ENCODE data around the gene IQSEC3.

IQSEC3 gene

DNA sequence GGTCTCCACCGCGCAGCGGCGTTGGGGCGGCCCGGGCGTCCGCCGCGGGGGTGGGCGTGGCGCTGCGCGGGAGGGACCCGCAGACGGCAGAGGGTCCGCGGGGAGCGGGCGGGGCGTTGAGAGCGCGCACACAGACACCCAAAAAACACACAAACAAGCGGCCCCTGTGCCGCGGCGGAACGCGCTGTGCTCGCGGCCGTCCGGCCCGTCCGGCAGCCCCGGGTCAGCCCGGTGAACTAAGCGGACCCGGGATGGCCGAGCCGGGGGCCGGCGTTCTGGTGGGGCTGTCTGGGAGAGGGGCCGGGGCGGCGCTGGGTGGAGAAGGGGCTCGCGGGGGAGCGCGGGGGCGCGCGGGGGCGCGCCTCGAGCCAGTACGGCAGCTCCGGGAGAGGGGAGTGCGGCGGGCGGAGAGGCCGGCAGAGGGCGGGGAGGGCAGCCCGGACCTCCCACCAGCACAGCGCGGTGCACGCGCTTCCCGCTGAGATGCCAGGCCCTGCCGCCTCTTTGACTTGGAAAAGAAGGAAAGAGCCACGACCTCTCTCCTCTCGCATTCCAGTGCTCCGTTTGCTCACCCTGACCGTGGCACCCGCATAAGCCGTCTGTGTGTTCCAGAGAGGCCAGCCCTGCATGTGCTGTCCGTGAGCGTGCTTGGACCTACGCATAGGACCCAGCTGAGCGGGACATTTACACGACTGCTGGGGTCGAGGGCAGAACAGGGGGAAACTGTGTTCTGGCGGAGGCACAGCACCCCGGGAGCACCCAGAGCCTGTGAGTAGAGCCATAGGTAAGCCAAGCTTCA lies 137.1 kb downstream of the IQSEC3 start (continued):
- TF ChIP-seq, protein P1, sequence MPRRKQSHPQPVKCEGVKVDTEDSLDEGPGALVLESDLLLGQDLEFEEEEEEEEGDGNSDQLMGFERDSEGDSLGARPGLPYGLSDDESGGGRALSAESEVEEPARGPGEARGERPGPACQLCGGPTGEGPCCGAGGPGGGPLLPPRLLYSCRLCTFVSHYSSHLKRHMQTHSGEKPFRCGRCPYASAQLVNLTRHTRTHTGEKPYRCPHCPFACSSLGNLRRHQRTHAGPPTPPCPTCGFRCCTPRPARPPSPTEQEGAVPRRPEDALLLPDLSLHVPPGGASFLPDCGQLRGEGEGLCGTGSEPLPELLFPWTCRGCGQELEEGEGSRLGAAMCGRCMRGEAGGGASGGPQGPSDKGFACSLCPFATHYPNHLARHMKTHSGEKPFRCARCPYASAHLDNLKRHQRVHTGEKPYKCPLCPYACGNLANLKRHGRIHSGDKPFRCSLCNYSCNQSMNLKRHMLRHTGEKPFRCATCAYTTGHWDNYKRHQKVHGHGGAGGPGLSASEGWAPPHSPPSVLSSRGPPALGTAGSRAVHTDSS (tag by site-specific recombination; IDR thresholded peaks at IDR 0.05), result no peak
- TF ChIP-seq ZNF792 (tag by site-specific recombination; IDR thresholded peaks at IDR 0.05) (no peak), WT1 (tag by site-specific recombination; IDR thresholded peaks at IDR 0.05) (0 out of 2 replicates have a peak, but pooled peaks have one; percentile 15), ZNF548 (tag by site-specific recombination; IDR thresholded peaks at IDR 0.05) (no peak), GLIS2 (tag by site-specific recombination; IDR thresholded peaks at IDR 0.05) (peak; percentile 72), HOXC10 (CRISPR knock-in tag; IDR thresholded peaks at IDR 0.05) (no peak)
- TF ChIP-seq, protein P2, sequence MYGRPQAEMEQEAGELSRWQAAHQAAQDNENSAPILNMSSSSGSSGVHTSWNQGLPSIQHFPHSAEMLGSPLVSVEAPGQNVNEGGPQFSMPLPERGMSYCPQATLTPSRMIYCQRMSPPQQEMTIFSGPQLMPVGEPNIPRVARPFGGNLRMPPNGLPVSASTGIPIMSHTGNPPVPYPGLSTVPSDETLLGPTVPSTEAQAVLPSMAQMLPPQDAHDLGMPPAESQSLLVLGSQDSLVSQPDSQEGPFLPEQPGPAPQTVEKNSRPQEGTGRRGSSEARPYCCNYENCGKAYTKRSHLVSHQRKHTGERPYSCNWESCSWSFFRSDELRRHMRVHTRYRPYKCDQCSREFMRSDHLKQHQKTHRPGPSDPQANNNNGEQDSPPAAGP (tag by site-specific recombination; IDR thresholded peaks at IDR 0.05), result peak; percentile 52; the same call in 1 of the 2 replicates

DNA sequence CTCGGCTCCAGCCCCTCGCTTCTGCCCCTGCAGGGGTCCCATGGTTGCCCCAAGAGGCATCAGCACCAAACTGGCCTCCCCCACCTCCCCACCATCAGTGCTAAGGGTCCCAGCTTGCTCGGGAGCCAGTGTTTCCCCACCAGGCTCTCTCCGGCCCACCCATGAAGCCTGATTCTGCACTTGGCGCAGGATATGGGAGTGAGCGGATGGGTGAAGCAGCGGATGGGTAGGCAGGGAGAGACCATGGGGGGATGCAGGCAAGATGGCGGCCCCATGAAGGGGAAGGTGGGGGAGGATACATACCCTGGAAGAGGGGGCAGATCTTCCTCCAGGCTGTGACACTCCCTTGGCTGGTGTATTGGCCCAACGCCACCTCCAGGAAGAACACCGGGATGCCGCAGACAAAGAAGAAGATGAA lies 137.7 kb downstream of the IQSEC3 start:
- ChIA-PET POLR2A (no interaction called here), CTCF (interaction anchor here (2.0 kb wide), 1 partner anchor 15 kb away, joined by 6 read pairs; no protein-coding TSS in a partner anchor)
- no peaks in the 10 kb centered on the region for H3K36me3 ChIP-seq (ENCODE audit: control insufficient read depth in 2 of 2, insufficient read depth in 1 of 2, low read length in 2 of 2)
- H3K4me1 ChIP-seq (ENCODE audit: control insufficient read depth, insufficient read depth, low read length), result peaks cover 6% of the 10 kb centered on the region
- no peak overlapping the region for H3K27ac ChIP-seq (ENCODE audit: extremely low read depth, low read depth, low read length)
- TF ChIP-seq ZNF501 (tag by site-specific recombination; IDR thresholded peaks at IDR 0.05), result 0 out of 2 replicates have a peak, but pooled peaks have one; percentile 18
- TF ChIP-seq BCL11B (tag by site-specific recombination; IDR thresholded peaks at IDR 0.05; ENCODE audit: low read depth), result no peak
- no peak overlapping the region for H3K4me3 ChIP-seq (ENCODE audit: low read depth, low read length)
- H3K9me3 ChIP-seq (ENCODE audit: control insufficient read depth, insufficient read depth, low read depth, low read length), result no peaks in the 10 kb centered on the region

DNA sequence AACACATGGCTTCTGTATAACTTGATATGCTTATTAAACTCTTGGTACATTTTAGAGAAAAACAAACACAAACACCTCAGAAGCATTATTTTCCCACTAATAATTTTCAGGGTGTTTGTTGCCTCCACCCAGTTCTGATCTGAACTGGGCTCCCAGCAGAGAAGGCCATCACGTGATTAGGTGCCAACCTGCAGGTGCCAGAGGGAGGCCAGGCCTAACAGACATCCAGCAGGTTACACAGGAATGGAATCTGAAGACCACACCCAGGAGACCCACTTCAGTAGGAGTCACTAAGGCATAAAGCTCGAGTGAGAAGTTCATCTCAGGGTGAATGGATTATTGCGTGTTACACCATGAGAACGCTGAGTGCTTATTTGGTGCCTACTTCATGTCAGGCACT lies 138.5 kb downstream of the IQSEC3 start:
- Histone ChIP-seq H3K27ac (ENCODE audit: extremely low read depth, low read depth, low read length) (no peak overlapping the region), H3K9me3 (ENCODE audit: control insufficient read depth, insufficient read depth, low read depth, low read length) (no peaks in the 10 kb centered on the region), H3K36me3 (ENCODE audit: control insufficient read depth in 2 of 2, insufficient read depth in 1 of 2, low read length in 2 of 2) (no peaks in the 10 kb centered on the region), H3K4me1 (ENCODE audit: control insufficient read depth, insufficient read depth, low read length) (no peaks in the 10 kb centered on the region), H3K4me3 (ENCODE audit: low read depth, low read length) (no peak overlapping the region)
- CTCF ChIA-PET, result interaction anchor here (1.2 kb wide), 1 partner anchor 15 kb away, joined by 4 read pairs; no protein-coding TSS in a partner anchor
- POLR2A ChIA-PET, result no interaction called here
- TF ChIP-seq ZNF23 (tag by site-specific recombination; IDR thresholded peaks at IDR 0.05; ENCODE audit: borderline replicate concordance) (no peak), ZNF501 (tag by site-specific recombination; IDR thresholded peaks at IDR 0.05) (no peak), ZNF423 (tag by site-specific recombination; IDR thresholded peaks at IDR 0.05) (no peak), ZNF830 (tag by site-specific recombination; IDR thresholded peaks at IDR 0.05; ENCODE audit: low read depth) (no peak), SP3 (tag by site-specific recombination; IDR thresholded peaks at IDR 0.05) (no peak), ZNF707 (tag by site-specific recombination; IDR thresholded peaks at IDR 0.05) (no peak), ZNF677 (tag by site-specific recombination; IDR thresholded peaks at IDR 0.05) (no peak)
- TF ChIP-seq, protein P3, sequence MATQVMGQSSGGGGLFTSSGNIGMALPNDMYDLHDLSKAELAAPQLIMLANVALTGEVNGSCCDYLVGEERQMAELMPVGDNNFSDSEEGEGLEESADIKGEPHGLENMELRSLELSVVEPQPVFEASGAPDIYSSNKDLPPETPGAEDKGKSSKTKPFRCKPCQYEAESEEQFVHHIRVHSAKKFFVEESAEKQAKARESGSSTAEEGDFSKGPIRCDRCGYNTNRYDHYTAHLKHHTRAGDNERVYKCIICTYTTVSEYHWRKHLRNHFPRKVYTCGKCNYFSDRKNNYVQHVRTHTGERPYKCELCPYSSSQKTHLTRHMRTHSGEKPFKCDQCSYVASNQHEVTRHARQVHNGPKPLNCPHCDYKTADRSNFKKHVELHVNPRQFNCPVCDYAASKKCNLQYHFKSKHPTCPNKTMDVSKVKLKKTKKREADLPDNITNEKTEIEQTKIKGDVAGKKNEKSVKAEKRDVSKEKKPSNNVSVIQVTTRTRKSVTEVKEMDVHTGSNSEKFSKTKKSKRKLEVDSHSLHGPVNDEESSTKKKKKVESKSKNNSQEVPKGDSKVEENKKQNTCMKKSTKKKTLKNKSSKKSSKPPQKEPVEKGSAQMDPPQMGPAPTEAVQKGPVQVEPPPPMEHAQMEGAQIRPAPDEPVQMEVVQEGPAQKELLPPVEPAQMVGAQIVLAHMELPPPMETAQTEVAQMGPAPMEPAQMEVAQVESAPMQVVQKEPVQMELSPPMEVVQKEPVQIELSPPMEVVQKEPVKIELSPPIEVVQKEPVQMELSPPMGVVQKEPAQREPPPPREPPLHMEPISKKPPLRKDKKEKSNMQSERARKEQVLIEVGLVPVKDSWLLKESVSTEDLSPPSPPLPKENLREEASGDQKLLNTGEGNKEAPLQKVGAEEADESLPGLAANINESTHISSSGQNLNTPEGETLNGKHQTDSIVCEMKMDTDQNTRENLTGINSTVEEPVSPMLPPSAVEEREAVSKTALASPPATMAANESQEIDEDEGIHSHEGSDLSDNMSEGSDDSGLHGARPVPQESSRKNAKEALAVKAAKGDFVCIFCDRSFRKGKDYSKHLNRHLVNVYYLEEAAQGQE (tag by site-specific recombination; IDR thresholded peaks at IDR 0.05), result no peak
- TF ChIP-seq, protein P4, sequence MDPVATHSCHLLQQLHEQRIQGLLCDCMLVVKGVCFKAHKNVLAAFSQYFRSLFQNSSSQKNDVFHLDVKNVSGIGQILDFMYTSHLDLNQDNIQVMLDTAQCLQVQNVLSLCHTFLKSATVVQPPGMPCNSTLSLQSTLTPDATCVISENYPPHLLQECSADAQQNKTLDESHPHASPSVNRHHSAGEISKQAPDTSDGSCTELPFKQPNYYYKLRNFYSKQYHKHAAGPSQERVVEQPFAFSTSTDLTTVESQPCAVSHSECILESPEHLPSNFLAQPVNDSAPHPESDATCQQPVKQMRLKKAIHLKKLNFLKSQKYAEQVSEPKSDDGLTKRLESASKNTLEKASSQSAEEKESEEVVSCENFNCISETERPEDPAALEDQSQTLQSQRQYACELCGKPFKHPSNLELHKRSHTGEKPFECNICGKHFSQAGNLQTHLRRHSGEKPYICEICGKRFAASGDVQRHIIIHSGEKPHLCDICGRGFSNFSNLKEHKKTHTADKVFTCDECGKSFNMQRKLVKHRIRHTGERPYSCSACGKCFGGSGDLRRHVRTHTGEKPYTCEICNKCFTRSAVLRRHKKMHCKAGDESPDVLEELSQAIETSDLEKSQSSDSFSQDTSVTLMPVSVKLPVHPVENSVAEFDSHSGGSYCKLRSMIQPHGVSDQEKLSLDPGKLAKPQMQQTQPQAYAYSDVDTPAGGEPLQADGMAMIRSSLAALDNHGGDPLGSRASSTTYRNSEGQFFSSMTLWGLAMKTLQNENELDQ (tag by site-specific recombination; IDR thresholded peaks at IDR 0.05; ENCODE audit: low read depth), result no peak
- TF ChIP-seq, protein P5, sequence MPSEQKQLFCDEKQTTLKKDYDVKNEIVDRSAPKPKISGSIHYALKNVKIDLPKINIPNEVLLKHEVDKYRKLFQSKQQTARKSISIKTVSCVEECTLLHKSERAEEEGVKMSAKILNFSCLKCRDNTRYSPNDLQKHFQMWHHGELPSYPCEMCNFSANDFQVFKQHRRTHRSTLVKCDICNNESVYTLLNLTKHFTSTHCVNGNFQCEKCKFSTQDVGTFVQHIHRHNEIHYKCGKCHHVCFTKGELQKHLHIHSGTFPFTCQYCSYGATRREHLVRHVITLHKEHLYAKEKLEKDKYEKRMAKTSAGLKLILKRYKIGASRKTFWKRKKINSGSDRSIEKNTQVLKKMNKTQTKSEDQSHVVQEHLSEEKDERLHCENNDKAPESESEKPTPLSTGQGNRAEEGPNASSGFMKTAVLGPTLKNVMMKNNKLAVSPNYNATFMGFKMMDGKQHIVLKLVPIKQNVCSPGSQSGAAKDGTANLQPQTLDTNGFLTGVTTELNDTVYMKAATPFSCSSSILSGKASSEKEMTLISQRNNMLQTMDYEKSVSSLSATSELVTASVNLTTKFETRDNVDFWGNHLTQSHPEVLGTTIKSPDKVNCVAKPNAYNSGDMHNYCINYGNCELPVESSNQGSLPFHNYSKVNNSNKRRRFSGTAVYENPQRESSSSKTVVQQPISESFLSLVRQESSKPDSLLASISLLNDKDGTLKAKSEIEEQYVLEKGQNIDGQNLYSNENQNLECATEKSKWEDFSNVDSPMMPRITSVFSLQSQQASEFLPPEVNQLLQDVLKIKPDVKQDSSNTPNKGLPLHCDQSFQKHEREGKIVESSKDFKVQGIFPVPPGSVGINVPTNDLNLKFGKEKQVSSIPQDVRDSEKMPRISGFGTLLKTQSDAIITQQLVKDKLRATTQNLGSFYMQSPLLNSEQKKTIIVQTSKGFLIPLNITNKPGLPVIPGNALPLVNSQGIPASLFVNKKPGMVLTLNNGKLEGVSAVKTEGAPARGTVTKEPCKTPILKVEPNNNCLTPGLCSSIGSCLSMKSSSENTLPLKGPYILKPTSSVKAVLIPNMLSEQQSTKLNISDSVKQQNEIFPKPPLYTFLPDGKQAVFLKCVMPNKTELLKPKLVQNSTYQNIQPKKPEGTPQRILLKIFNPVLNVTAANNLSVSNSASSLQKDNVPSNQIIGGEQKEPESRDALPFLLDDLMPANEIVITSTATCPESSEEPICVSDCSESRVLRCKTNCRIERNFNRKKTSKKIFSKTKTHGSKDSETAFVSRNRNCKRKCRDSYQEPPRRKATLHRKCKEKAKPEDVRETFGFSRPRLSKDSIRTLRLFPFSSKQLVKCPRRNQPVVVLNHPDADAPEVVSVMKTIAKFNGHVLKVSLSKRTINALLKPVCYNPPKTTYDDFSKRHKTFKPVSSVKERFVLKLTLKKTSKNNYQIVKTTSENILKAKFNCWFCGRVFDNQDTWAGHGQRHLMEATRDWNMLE (tag by site-specific recombination; conservative IDR thresholded peaks at IDR 0.05; ENCODE audit: low read depth), result no peak
